GM20000 (cell line): ENCODE results near the gene COL5A2.

ENCODE experiments used
- DNase-seq: peaks from one replicate; pipeline ENCODE4 v3.0.0; 2012; ENCODE audit warnings: low spot score
- TF ChIP-seq, protein P1 (sequence below): IDR thresholded peaks from 2 replicates; pipeline ENCODE4 v1.5.1; 2012; ENCODE audit warnings: mild to moderate bottlenecking, control low read depth; ENCODE audit errors: extremely low read depth, missing control alignments

COL5A2 gene

DNA sequence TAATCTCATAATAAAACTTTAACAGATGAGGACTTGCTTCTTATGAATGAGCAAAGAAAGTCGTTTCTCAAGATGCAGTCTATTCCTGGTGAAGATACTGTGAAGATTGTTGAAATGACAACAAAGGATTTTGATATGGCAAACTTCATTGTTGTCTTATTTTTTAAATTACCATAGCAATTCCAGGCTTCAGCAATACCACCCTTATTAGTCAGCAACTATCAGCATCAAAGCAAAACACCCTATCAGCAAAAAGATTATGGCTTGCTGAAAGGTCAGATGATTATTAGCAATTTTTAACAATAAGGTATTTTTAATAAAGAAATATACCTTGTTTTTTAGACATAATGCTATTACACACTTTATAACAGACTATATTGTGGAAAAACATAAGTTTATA lies 88.3 kb downstream of the COL5A2 start:
- DNase-seq, result no peak
- TF ChIP-seq, protein P1, sequence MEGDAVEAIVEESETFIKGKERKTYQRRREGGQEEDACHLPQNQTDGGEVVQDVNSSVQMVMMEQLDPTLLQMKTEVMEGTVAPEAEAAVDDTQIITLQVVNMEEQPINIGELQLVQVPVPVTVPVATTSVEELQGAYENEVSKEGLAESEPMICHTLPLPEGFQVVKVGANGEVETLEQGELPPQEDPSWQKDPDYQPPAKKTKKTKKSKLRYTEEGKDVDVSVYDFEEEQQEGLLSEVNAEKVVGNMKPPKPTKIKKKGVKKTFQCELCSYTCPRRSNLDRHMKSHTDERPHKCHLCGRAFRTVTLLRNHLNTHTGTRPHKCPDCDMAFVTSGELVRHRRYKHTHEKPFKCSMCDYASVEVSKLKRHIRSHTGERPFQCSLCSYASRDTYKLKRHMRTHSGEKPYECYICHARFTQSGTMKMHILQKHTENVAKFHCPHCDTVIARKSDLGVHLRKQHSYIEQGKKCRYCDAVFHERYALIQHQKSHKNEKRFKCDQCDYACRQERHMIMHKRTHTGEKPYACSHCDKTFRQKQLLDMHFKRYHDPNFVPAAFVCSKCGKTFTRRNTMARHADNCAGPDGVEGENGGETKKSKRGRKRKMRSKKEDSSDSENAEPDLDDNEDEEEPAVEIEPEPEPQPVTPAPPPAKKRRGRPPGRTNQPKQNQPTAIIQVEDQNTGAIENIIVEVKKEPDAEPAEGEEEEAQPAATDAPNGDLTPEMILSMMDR, result no peak

DNA sequence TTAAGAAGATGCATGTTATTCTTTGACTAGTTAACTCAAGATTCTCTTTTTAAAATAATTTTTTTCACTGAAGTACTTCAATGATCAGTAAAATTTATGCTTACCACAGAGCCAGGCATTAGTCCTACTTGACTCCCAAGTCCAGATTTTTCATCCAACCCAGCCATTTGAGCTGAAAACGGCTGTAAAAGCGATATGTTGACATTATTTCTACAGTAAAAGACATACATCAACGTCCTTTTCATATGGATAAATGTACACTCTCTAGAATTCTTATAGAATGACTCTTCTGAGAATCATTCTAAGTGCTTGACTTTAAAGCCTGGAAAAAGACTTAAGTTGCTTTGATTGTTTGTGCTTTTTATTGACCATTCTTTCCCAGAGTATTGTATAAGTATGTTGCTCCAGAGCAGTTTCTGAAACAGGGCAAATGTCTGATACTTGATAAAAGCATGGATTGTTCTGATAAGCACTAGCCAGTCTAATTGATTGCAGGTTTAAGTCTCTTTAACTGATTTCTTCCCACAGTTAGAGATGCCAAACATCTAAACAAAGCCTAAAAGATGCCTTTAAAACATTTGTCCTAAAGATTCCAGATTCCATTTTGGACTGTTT lies 90.9 kb downstream of the COL5A2 start:
- TF ChIP-seq, protein P1, result no peak
- no peak for DNase-seq

DNA sequence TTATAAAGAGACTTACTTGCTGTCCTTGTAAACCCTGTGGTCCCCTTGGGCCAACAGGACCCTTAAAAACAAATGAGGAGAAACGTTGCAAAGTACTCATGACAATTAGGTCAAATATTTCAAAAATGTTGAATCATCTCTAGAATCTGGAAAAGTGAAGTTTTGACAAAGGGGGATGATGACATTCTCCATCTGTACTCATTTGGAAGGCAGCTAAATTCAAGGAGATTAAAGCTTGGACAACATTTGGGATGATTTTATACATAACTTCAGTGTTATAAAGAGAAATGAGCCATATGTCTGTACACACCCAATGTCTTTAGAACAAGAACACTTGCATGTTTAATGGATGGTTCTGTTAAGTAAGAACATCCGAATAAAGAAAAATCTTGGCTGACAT lies 92.9 kb downstream of the COL5A2 start:
- TF ChIP-seq, protein P1, result no peak
- DNase-seq, result no peak

DNA sequence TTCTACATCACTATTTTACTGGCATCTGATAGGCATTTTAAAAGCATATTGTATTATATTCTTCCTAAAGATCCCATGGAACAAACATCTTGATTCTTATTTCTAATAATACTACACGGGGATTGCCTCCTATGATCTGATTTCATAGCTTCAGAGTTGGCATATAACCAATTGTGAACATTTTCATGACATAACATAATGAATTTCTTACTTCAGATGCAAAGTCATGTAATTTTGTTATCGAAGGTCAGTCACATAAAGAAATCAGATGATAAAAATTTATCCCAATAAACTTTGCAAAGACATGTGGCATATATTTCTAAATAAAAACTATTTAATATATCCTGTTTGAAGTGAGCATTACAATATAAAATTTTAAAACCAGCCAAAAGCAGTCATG lies 93.3 kb downstream of the COL5A2 start:
- TF ChIP-seq, protein P1, result no peak
- no peak for DNase-seq

DNA sequence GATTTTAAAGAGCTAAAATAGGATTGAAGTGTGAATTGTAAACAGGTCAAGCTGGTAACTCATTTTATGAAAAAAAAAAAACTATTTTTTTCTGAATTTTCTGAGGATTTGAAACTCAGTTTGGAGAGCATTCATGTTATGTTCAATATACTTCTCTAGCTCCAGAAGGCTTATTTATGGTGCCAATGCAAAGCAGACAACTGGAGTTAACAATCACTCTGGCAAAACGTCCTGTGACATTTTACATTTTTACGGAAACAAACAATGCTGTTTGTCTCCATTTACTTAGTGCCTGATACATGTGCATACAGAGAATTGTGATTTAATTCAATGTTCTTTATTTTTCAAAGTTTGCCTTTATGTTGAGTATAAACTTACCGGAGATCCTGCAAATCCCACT lies 96.0 kb downstream of the COL5A2 start:
- TF ChIP-seq, protein P1, result no peak
- no peak for DNase-seq

DNA sequence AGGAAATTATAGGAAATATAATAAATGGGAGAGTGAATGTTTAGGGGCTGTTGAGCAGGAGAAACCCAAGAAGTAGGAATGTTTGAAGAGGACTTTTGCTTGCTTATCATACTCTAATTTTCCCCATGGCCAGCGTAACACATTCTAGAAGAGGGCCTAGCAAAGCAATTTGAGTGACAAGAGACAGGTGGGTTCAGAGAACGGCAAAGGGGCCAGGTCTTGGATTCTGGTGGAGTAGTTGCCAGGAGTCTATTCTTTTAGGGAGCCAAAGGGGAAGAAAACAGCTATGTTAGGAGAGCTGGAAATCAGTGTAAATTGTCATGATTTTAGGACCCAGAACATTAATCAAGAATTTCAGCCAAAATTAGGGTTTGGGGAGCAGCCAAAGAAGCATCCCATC lies 96.5 kb downstream of the COL5A2 start:
- TF ChIP-seq, protein P1, result no peak

DNA sequence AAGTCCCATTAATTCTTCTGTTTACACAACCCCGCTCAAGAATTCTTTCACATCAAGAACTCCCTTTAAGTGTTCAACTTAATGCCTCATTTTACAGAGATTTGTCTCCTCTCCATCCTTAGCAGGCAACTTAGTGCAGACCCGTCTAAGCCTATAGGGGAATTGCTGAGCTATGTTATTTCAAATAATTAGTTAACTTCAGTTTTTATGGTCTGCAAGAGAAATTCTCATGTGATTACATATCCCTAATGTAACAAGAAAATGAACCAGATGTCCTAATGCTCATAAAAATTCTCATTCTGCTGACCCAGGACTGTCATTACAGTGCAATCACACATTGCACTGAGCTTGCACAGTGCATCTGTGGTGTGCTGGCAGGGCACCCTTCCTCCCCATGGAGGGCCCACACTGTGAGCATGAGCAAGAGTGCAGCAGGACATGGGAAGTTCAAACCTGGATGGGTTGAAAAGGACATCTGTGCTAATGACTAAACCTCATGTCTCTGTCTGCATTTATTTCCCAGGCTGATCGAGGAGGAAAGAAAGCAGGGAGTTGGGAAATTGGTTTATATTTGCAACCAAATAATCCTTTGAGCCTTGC lies 97.1 kb downstream of the COL5A2 start:
- DNase-seq, result no peak
- TF ChIP-seq, protein P1, result no peak

More for the DNA sequence above, 96.5 kb downstream of the COL5A2 start:
- no peak for DNase-seq
